HG03439 (cell line): ENCODE measurements around the gene CDCP2.
"Not testable (repeated sequence)": the region's sequence is repeated elsewhere in the genome, so short reads cannot be mapped to it uniquely, and the experiment has no call there.

Experiments
- ATAC-seq: cut with Tn5 transposase; IDR thresholded peaks from one replicate; pipeline ENCODE4 v1.9.1; 2021; ENCODE audit warnings: mild to moderate bottlenecking, moderate library complexity; ENCODE audit not compliant: unreplicated experiment

Gene CDCP2

DNA sequence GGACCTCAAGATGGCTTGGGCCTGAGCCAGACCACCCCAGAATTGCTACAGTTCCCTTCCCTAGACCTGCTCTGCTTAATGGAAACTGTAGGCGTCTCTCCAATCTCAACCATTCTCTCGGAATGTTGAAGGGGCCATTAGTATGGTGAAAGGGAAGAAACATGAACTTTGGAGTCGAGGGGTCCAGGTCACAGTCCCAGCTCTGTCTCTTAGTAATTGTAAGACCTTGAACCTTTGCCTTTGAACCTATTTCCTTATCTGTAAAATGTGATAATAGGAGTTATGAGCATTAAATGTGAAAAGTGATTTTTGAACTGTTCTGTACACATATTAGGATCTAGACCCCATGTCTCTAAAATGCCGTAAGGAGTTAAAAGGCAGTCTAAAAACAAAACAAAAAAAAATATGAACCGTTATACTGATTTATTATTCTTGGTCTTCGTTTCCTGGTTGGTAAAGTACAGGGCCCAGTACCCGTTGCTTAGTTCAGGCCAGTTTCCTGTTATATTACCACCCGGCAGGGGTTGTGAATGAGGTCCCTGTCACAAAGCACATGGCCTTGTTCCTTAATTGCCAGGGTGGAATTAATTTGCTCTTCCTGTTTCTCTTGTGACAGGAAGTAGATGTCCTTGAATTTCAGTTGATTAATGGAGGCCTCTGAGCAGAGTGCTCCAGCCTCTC, 57.1 kb downstream of the CDCP2 start:
- no peak for ATAC-seq

DNA sequence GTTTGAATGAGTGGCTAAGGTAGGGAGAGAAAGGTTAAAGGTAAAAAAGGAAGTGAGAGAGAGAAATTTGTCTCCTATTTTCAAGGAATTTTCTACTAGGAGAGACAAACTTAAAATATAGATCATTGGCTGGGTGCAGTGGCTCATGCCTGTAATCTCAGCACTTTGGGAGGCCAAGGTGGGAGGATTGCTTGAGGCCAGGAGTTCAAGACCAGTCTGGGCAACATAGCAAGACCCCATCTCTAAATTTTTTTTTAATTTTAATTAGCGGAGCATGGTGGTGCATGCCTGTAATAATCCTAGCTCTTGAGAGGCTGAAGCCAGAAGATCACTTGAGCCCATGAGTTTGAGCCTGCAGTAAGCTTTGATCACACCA, 58.1 kb downstream of the CDCP2 start:
- not testable (repeated sequence) for ATAC-seq

DNA sequence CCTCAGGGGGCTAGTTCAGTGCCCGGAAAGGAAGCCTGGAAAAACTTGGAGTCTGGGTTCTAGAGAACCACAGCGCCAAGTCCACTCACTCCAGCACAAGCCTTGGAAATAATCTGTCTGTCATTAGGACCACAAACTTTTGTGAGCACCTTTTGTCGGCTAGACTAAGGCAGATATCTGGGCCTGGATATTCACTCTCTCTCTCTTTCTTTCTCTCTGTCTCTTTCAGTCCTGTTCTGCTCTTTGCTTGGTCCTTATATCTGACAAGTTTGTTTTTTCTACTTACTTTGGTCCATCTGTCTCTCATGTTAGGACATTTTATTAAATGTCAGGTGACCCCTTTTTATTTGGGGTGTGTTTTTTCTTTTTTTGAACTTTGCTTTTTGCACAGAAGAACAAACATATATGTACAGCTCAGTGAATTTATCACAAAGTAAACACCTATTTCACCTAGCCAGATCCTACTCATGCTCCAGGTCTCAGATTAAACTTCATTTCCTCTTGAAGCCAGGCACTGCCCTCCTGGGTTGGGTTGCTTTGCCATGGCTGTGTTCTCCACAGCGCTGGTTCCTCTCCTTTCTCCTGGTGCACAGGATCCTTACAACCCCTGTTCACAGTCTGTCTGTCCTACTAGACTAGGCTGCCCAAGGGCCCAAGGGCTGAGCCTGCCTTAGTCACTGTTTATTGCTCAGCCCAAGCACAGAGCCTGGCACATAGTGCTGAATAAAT, 58.6 kb downstream of the CDCP2 start:
- no peak for ATAC-seq

DNA sequence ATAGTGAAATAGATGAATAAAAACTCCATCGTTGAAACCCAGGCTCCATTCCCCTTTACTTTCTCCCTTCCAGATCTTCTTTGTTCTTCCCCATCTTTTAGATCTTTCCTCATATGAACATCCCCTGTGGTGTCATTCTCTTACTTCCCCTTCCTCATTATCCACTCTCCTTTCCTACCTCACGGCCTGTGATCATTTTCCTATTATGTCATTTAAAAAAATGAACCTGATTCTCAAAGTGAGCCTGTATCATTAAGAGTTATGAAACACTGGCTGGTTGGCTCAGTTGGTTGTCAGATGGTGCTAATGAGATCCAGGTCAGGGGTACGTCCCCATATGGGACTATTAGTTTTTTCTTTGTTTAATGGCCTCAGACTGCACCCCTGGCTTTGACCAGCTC, 61.1 kb downstream of the CDCP2 start:
- no peak for ATAC-seq

DNA sequence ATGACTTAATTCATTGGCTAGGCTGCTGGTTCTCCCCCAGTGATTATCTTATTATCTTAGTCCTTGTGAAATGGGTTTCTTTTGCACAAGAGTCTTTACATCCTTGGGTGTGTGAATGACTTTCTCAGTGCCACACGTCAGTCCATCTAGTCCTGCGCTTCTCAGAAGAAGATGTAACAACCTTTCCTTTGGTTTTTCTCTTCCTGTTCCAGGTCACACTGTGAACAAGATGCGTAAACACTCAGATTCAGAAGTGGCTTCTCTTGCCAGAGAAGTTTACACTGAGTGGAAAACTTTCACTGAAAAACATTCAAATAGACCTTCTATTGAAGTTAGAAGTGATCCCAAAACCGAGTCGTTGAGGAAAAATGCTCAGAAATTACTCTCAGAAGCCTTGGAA, 64.4 kb downstream of the CDCP2 start:
- no peak for ATAC-seq

DNA sequence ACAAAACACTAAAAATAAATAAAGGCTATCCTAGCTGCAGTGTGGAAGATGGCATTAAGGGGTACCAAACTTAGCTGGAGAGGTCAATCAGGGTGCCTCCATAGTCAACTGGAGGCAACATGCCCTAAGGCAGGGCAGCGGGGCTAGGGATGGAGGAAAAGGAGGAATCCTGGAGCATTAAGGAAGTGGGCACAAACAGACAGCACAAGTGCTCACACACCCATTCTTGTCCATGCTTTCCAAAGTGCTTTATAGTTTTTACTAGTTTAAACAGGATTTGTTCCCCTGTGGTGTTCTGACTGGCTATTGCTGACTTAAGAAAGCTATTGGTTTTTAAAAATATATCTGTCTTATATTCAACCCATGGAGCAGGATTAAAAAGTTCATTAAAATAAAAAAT, 66.0 kb downstream of the CDCP2 start:
- no peak for ATAC-seq

DNA sequence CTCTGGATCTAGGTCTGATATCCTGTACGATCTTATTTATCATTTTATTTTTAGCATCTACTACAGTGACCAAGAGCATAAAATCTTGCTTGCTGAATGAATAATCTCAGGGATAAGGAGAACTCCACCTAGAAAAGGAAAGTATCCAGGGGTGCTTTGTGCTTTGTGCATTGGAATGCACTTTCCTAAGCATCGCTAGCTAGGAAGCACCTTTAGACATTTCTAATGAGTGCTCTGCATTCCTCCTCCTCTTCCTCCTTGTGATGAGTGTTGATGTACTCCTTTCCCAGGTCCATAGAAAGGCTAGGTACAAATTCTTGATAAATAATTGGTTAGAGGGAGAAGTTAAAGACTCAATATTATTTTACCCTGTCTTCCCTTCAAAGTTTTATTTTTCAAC, 68.0 kb downstream of the CDCP2 start:
- ATAC-seq: no peak
